Measurements from ENCODE around the gene KRTAP5-3.
A peak's percentile ranks its signal among the peaks of the same experiment; 100 is the strongest.

KRTAP5-3 gene

DNA sequence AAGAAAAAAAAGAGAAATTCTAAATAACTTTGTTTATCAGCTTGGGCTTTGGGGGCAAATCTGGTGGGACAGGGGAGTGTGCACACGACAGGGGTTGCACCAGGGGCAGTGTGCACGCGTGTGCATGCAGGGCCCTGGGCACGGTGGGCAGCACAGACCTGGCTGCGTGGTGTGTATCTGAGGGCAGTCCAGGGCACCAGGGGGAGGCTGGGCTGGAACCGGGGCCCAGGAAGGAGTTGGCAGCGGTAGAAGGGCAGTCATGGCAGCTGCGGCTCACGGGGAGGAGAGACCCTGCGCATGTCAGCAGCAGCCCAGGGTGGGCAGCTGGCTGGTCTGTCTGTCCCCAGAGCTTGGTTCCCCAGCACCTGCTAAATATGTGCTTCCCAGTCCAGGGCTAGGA lies 25.6 kb upstream of the KRTAP5-3 start:
- H3K23ac ChIP-seq (ENCODE audit: low read depth, low read length, poor library complexity): no peak overlapping the region
- H3K18ac ChIP-seq (ENCODE audit: low read length): peak overlapping the region; percentile 87
- no peak overlapping the region for H3K4ac ChIP-seq (ENCODE audit: low read length)
- H4K8ac ChIP-seq (ENCODE audit: low read depth, low read length): no peak overlapping the region
- no peak for DNase-seq (ENCODE audit: low spot score)
- H2BK15ac ChIP-seq (ENCODE audit: low read length): no peak overlapping the region
- no peak overlapping the region for H2BK12ac ChIP-seq (ENCODE audit: low read length)
- H2AK5ac ChIP-seq (ENCODE audit: low read depth, low read length): peak overlapping the region; percentile 28
- no peak overlapping the region for H4K91ac ChIP-seq (ENCODE audit: low read depth, low read length, poor library complexity)
- no peaks in the 10 kb centered on the region for H3K79me1 ChIP-seq (ENCODE audit: low read depth, low read length)
- WGBS, 2 donors (ENCODE audit: extremely low coverage in 2 of 2, insufficient read length in 2 of 2, insufficient replicate concordance in 1 of 2): no CpG with 5 or more reads among the region's 10 CpGs
- H3K4me1 ChIP-seq (ENCODE audit: control insufficient read depth in 2 of 2, insufficient read depth in 1 of 2, low read depth in 1 of 2, low read length in 2 of 2): no peaks in the 10 kb centered on the region
- no peak overlapping the region for H2BK5ac ChIP-seq (ENCODE audit: low read length)
- H3K14ac ChIP-seq (ENCODE audit: low read length): peak overlapping the region; percentile 97
- H3K9ac ChIP-seq (ENCODE audit: low read depth, low read length, poor library complexity): no peak overlapping the region
- no peaks in the 10 kb centered on the region for H3K36me3 ChIP-seq (replicated peaks in 1 of 2; ENCODE audit: control insufficient read depth in 2 of 2, insufficient read depth in 2 of 2, low read length in 2 of 2)
- H3K9me3 ChIP-seq (replicated peaks in 1 of 2; ENCODE audit: control insufficient read depth in 2 of 2, insufficient read depth in 1 of 2, low read depth in 1 of 2, low read length in 2 of 2): no peaks in the 10 kb centered on the region
- no peak overlapping the region for H2AFZ ChIP-seq (ENCODE audit: low read length)
- no peak overlapping the region for H3K27ac ChIP-seq (replicated peaks; ENCODE audit: low read length)
- H3K4me3 ChIP-seq (ENCODE audit: low read length in 2 of 2): peak overlapping the region in 1 of 2 donors; percentile 56
- H3K4me2 ChIP-seq (ENCODE audit: insufficient read depth, low read length, poor library complexity, severe bottlenecking): no peak overlapping the region
- peaks cover 0 to 32% (median 0%) of the 10 kb centered on the region in 3 experiments for H3K27me3 ChIP-seq (ENCODE audit: control insufficient read depth in 3 of 3, insufficient read depth in 3 of 3, low read depth in 1 of 3, low read length in 3 of 3)
- no peak overlapping the region for H2BK120ac ChIP-seq (ENCODE audit: low read depth, low read length)

DNA sequence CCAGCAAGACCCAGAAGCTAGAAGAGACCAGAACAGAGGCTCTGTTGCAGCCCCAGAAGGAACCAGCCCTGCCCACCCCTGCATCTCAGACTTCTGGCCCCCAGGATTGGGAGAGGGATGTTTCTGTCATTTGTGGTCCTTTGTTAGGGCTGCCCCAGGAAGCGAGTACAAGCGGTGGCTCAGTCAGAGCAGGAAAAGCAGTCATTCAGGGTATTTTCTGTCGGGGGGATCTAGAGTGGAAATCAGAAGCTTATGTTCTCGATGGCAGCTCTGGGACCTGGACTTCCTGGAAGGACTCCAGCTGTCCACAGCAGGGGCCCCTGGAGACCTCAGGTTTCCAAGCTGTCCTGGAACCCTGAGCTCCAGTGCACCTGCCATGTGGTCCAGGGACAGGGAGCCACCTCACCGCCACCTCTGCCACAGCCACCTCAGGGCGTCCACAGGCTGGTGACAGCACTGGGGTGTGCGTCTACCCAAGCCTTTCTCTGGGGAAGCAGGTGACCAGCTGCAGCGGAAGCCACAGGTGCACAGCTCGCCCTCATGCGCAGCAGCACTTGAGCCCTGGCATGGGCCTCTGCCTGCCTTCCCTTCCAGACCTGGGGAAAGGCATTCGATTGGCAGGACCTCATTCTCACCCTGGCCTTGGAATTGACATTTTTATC lies 23.9 kb upstream of the KRTAP5-3 start:
- H3K36me3 ChIP-seq (replicated peaks in 1 of 2; ENCODE audit: control insufficient read depth in 2 of 2, insufficient read depth in 2 of 2, low read length in 2 of 2): no peaks in the 10 kb centered on the region
- H3K9me3 ChIP-seq (replicated peaks in 1 of 2; ENCODE audit: control insufficient read depth in 2 of 2, insufficient read depth in 1 of 2, low read depth in 1 of 2, low read length in 2 of 2): no peaks in the 10 kb centered on the region
- no peak for DNase-seq (ENCODE audit: low spot score)
- H3K27ac ChIP-seq (replicated peaks; ENCODE audit: low read length): no peak overlapping the region
- peak overlapping the region; percentile 30 for H2BK15ac ChIP-seq (ENCODE audit: low read length)
- H2AK5ac ChIP-seq (ENCODE audit: low read depth, low read length): peak overlapping the region; percentile 86
- no peak overlapping the region for H2BK5ac ChIP-seq (ENCODE audit: low read length)
- H3K14ac ChIP-seq (ENCODE audit: low read length): peak overlapping the region; percentile 78
- no peak overlapping the region for H2BK12ac ChIP-seq (ENCODE audit: low read length)
- peaks cover 0 to 27% (median 0%) of the 10 kb centered on the region in 3 experiments for H3K27me3 ChIP-seq (ENCODE audit: control insufficient read depth in 3 of 3, insufficient read depth in 3 of 3, low read depth in 1 of 3, low read length in 3 of 3)
- peak overlapping the region; percentile 20 for H3K18ac ChIP-seq (ENCODE audit: low read length)
- WGBS, 2 donors (ENCODE audit: extremely low coverage in 2 of 2, insufficient read length in 2 of 2, insufficient replicate concordance in 1 of 2): no CpG with 5 or more reads among the region's 11 CpGs
- H4K8ac ChIP-seq (ENCODE audit: low read depth, low read length): no peak overlapping the region
- no peak overlapping the region for H3K4me2 ChIP-seq (ENCODE audit: insufficient read depth, low read length, poor library complexity, severe bottlenecking)
- no peak overlapping the region for H3K9ac ChIP-seq (ENCODE audit: low read depth, low read length, poor library complexity)
- H2BK120ac ChIP-seq (ENCODE audit: low read depth, low read length): no peak overlapping the region
- H3K4ac ChIP-seq (ENCODE audit: low read length): no peak overlapping the region
- no peak overlapping the region for H2AFZ ChIP-seq (ENCODE audit: low read length)
- no peaks in the 10 kb centered on the region for H3K79me1 ChIP-seq (ENCODE audit: low read depth, low read length)
- H3K23ac ChIP-seq (ENCODE audit: low read depth, low read length, poor library complexity): peak overlapping the region; percentile 34
- H3K4me1 ChIP-seq (ENCODE audit: control insufficient read depth in 2 of 2, insufficient read depth in 1 of 2, low read depth in 1 of 2, low read length in 2 of 2): no peaks in the 10 kb centered on the region
- H3K4me3 ChIP-seq (ENCODE audit: low read length in 2 of 2): no peak overlapping the region
- H4K91ac ChIP-seq (ENCODE audit: low read depth, low read length, poor library complexity): no peak overlapping the region

DNA sequence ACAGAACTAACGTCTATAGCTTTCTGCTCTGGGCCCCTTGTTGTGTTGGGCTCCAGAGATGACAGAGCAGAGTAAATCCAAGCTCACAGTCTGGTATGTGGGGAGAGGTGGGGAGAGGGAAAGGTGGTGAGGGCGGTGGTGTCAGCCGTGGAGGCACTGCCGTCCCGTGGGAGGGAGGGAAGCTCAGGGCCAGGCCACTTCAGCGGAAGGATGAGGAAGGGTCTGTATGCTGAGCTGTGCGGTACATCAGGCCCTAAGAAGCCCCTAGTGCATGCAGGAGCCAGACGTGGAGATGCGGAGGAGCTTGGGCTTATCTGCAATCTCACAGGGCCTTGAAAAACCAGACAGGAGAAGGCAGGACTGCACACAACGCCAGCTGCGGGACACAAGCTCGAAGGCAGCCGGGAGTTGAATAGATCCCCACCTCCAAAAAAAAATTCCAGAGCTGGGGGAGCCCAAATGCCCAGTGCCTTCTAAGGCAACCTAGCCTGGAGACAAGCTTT lies 22.9 kb upstream of the KRTAP5-3 start:
- H3K18ac ChIP-seq (ENCODE audit: low read length): no peak overlapping the region
- no peak overlapping the region for H3K14ac ChIP-seq (ENCODE audit: low read length)
- H3K79me1 ChIP-seq (ENCODE audit: low read depth, low read length): no peaks in the 10 kb centered on the region
- peaks cover 0 to 31% (median 0%) of the 10 kb centered on the region in 3 experiments for H3K27me3 ChIP-seq (ENCODE audit: control insufficient read depth in 3 of 3, insufficient read depth in 3 of 3, low read depth in 1 of 3, low read length in 3 of 3)
- H3K4me2 ChIP-seq (ENCODE audit: insufficient read depth, low read length, poor library complexity, severe bottlenecking): no peak overlapping the region
- H3K4me3 ChIP-seq (ENCODE audit: low read length in 2 of 2): no peak overlapping the region
- H3K4me1 ChIP-seq (ENCODE audit: control insufficient read depth in 2 of 2, insufficient read depth in 1 of 2, low read depth in 1 of 2, low read length in 2 of 2): no peaks in the 10 kb centered on the region
- no peak overlapping the region for H2BK12ac ChIP-seq (ENCODE audit: low read length)
- no peak overlapping the region for H3K27ac ChIP-seq (replicated peaks; ENCODE audit: low read length)
- WGBS, 2 donors (ENCODE audit: extremely low coverage in 2 of 2, insufficient read length in 2 of 2, insufficient replicate concordance in 1 of 2): no CpG with 5 or more reads among the region's 13 CpGs
- H4K8ac ChIP-seq (ENCODE audit: low read depth, low read length): no peak overlapping the region
- no peak overlapping the region for H2BK15ac ChIP-seq (ENCODE audit: low read length)
- no peak overlapping the region for H4K91ac ChIP-seq (ENCODE audit: low read depth, low read length, poor library complexity)
- H3K23ac ChIP-seq (ENCODE audit: low read depth, low read length, poor library complexity): no peak overlapping the region
- H2AFZ ChIP-seq (ENCODE audit: low read length): no peak overlapping the region
- no peaks in the 10 kb centered on the region for H3K9me3 ChIP-seq (replicated peaks in 1 of 2; ENCODE audit: control insufficient read depth in 2 of 2, insufficient read depth in 1 of 2, low read depth in 1 of 2, low read length in 2 of 2)
- H3K9ac ChIP-seq (ENCODE audit: low read depth, low read length, poor library complexity): no peak overlapping the region
- no peaks in the 10 kb centered on the region for H3K36me3 ChIP-seq (replicated peaks in 1 of 2; ENCODE audit: control insufficient read depth in 2 of 2, insufficient read depth in 2 of 2, low read length in 2 of 2)
- H3K4ac ChIP-seq (ENCODE audit: low read length): no peak overlapping the region
- no peak overlapping the region for H2AK5ac ChIP-seq (ENCODE audit: low read depth, low read length)
- no peak overlapping the region for H2BK120ac ChIP-seq (ENCODE audit: low read depth, low read length)
- no peak for DNase-seq (ENCODE audit: low spot score)
- no peak overlapping the region for H2BK5ac ChIP-seq (ENCODE audit: low read length)

DNA sequence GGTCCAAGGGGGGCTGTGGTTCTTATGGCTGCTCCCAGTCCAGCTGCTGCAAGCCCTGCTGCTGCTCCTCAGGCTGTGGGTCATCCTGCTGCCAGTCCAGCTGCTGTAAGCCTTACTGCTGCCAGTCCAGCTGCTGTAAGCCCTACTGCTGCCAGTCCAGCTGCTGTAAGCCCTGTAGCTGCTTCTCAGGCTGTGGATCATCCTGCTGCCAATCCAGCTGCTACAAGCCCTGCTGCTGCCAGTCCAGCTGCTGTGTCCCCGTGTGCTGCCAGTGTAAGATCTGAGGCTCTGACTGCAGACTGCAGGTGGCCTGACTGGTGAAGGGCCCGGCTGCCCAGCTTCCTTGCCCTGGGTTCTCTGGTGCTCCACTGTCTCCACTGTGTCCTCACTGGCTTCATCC lies 22.0 kb upstream of the KRTAP5-3 start:
- H3K27me3 ChIP-seq (ENCODE audit: control insufficient read depth in 3 of 3, insufficient read depth in 3 of 3, low read depth in 1 of 3, low read length in 3 of 3): peaks cover 0 to 38% (median 0%) of the 10 kb centered on the region in 3 experiments
- no peak overlapping the region for H4K91ac ChIP-seq (ENCODE audit: low read depth, low read length, poor library complexity)
- no peak overlapping the region for H4K8ac ChIP-seq (ENCODE audit: low read depth, low read length)
- no peaks in the 10 kb centered on the region for H3K9me3 ChIP-seq (replicated peaks in 1 of 2; ENCODE audit: control insufficient read depth in 2 of 2, insufficient read depth in 1 of 2, low read depth in 1 of 2, low read length in 2 of 2)
- H3K4me2 ChIP-seq (ENCODE audit: insufficient read depth, low read length, poor library complexity, severe bottlenecking): no peak overlapping the region
- no peak overlapping the region for H2BK15ac ChIP-seq (ENCODE audit: low read length)
- H3K18ac ChIP-seq (ENCODE audit: low read length): peak overlapping the region; percentile 30
- H3K9ac ChIP-seq (ENCODE audit: low read depth, low read length, poor library complexity): peak overlapping the region; percentile 65
- H3K4ac ChIP-seq (ENCODE audit: low read length): no peak overlapping the region
- H2BK120ac ChIP-seq (ENCODE audit: low read depth, low read length): no peak overlapping the region
- WGBS, 2 donors (ENCODE audit: extremely low coverage in 2 of 2, insufficient read length in 2 of 2, insufficient replicate concordance in 1 of 2): no CpG with 5 or more reads among the region's 2 CpGs
- no peak for DNase-seq (ENCODE audit: low spot score)
- H3K4me3 ChIP-seq (ENCODE audit: low read length in 2 of 2): no peak overlapping the region
- H3K23ac ChIP-seq (ENCODE audit: low read depth, low read length, poor library complexity): no peak overlapping the region
- no peaks in the 10 kb centered on the region for H3K79me1 ChIP-seq (ENCODE audit: low read depth, low read length)
- H3K14ac ChIP-seq (ENCODE audit: low read length): peak overlapping the region; percentile 58
- H2BK12ac ChIP-seq (ENCODE audit: low read length): no peak overlapping the region
- H3K27ac ChIP-seq (replicated peaks; ENCODE audit: low read length): no peak overlapping the region
- no peaks in the 10 kb centered on the region for H3K36me3 ChIP-seq (replicated peaks in 1 of 2; ENCODE audit: control insufficient read depth in 2 of 2, insufficient read depth in 2 of 2, low read length in 2 of 2)
- H2AK5ac ChIP-seq (ENCODE audit: low read depth, low read length): peak overlapping the region; percentile 42
- H2AFZ ChIP-seq (ENCODE audit: low read length): no peak overlapping the region
- H3K4me1 ChIP-seq (ENCODE audit: control insufficient read depth in 2 of 2, insufficient read depth in 1 of 2, low read depth in 1 of 2, low read length in 2 of 2): no peaks in the 10 kb centered on the region
- no peak overlapping the region for H2BK5ac ChIP-seq (ENCODE audit: low read length)
